Measurements from ENCODE around the gene SIGLEC1.

Gene SIGLEC1

GRCh38 chr20:3707508-3707899 is 4.9 kb downstream of the SIGLEC1 start:
- no peak for TF ChIP-seq OSR1 (CRISPR knock-in tag; IDR thresholded peaks at IDR 0.05)
- no peak for TF ChIP-seq ARNTL (CRISPR knock-in tag; IDR thresholded peaks at IDR 0.05; ENCODE audit: borderline replicate concordance, low read depth)
- no peak for TF ChIP-seq GLIS3 (CRISPR knock-in tag; IDR thresholded peaks at IDR 0.05)
- ATAC-seq, result no peak

GRCh38 chr20:3706774-3707507 is 5.5 kb downstream of the SIGLEC1 start:
- ATAC-seq, result peak; percentile 41
- TF ChIP-seq GLIS3 (CRISPR knock-in tag; IDR thresholded peaks at IDR 0.05) (no peak), TCF4 (CRISPR knock-in tag; IDR thresholded peaks at IDR 0.05; ENCODE audit: borderline replicate concordance) (no peak), OSR1 (CRISPR knock-in tag; IDR thresholded peaks at IDR 0.05) (no peak), ZNF8 (CRISPR knock-in tag; IDR thresholded peaks at IDR 0.05) (no peak), TSHZ2 (CRISPR knock-in tag; IDR thresholded peaks at IDR 0.05) (no peak), TOX (CRISPR knock-in tag; IDR thresholded peaks at IDR 0.05; ENCODE audit: borderline replicate concordance) (no peak), CREB5 (CRISPR knock-in tag; IDR thresholded peaks at IDR 0.05; ENCODE audit: low read depth) (no peak), PPARA (CRISPR knock-in tag; IDR thresholded peaks at IDR 0.05; ENCODE audit: borderline replicate concordance) (no peak), SNAI2 (CRISPR knock-in tag; IDR thresholded peaks at IDR 0.05) (no peak), CSRNP3 (CRISPR knock-in tag; IDR thresholded peaks at IDR 0.05) (no peak)

GRCh38 chr20:3705970-3706739 is 6.2 kb downstream of the SIGLEC1 start:
- no peak for TF ChIP-seq PPARA (CRISPR knock-in tag; IDR thresholded peaks at IDR 0.05; ENCODE audit: borderline replicate concordance)
- no peak for ATAC-seq

- TF ChIP-seq GLIS3 (CRISPR knock-in tag; IDR thresholded peaks at IDR 0.05) (no peak), ZNF565 (CRISPR knock-in tag; conservative IDR thresholded peaks at IDR 0.05; ENCODE audit: low read depth) (no peak), PATZ1 (CRISPR knock-in tag; IDR thresholded peaks at IDR 0.05; ENCODE audit: borderline replicate concordance) (no peak)
- ATAC-seq, result no peak; the same call in 2 of the 3 replicates
Observed at GRCh38 chr20:3705491-3705969, 6.9 kb downstream of the SIGLEC1 start.

GRCh38 chr20:3704087-3704486 is 8.3 kb downstream of the SIGLEC1 start:
- no peak for ATAC-seq
- TF ChIP-seq PATZ1 (CRISPR knock-in tag; IDR thresholded peaks at IDR 0.05; ENCODE audit: borderline replicate concordance) (no peak), OSR1 (CRISPR knock-in tag; IDR thresholded peaks at IDR 0.05) (no peak), TOX (CRISPR knock-in tag; IDR thresholded peaks at IDR 0.05; ENCODE audit: borderline replicate concordance) (no peak), ZFP30 (CRISPR knock-in tag; IDR thresholded peaks at IDR 0.05) (no peak)

Measured in SK-N-SH treated with all-trans-retinoic acid at 6 μM for 48 hours (cell line).